Dermis microvascular lymphatic vessel endothelial cell (primary cell): ENCODE data around the gene PPP4R2. TPM values are rescaled to one million over a fixed set of nuclear protein-coding genes. Genes with fewer than 3 reads are reported as not detected.
"Not testable (repeated sequence)": the region's sequence is repeated elsewhere in the genome, so short reads cannot be mapped to it uniquely, and the experiment has no call there.

Source experiments
- DNase-seq, 2 donors: peaks; one replicate each; pipeline versions ENCODE4 v3.0.0 to v3.0.0-alpha.2; 2010; ENCODE audit warnings: low read depth in 2 of 2
- total RNA-seq: library from RNA; depleted of rRNA; stranded (reverse); fragments of >200 nt; gene quantifications from 2 replicates; pipeline ENCODE4 v1.2.1, GENCODE V29; 2014

PPP4R2 gene
- total RNA-seq, 1 donor from 2014 or later, result 43.8 TPM

DNA sequence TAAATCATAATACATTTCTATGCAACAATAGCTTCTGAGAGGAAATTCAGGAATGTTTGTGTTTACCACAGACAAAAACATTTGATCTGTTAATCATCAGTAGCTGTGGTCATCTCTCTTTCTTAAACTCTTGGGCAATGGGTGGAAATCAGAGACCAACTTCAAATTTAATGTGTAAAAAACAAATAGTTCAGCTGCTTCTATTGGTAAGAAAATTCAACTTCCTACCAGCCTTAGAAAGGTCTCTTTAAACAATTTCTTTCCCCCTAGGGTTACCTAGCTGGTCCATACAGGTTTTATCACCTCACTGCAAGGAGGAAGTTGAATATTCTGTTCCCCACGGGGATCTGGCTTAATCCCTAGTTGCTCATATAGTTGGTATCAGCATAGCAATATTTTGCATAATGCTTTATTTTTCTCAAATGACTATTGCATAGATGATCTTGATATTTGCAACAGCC is 20.3 kb upstream of the PPP4R2 start:
- DNase-seq, result no peak

DNA sequence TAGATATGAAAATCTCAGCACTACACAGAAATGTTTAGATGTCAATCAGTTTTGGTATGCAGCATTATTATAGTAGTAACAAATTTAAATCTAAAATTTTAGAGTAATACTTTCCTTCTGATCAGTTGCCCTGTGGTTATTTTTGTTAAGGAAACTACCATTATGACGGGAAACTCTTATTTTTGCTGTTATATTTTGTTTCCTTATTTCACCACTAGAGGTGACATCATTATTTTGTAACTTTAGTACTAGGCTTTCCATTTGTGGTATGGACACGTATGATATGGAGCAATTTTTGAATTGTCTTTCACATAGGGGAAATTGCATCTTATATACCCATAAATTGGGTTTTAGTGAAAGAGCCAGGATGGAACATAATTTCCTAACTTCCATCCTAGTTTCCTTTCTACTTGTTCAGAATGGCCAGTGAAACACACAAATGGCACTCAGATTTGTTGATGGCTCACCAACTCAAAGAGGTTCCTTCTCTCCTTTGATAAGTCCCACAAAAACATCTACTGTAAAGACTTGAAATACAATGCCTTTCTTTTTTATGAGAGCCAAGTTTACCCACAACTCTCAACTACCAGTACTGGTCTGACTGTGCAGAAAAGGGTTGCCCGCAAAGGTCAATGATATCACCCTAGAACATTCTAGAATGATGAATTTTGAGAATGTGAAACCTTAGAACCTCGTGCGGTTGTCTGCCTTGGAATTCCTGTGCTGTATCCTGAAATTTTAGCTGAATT is 19.4 kb upstream of the PPP4R2 start:
- DNase-seq, result no peak

GRCh38 chr3:72982609-72983366 is 13.8 kb upstream of the PPP4R2 start:
- no peak for DNase-seq

DNA sequence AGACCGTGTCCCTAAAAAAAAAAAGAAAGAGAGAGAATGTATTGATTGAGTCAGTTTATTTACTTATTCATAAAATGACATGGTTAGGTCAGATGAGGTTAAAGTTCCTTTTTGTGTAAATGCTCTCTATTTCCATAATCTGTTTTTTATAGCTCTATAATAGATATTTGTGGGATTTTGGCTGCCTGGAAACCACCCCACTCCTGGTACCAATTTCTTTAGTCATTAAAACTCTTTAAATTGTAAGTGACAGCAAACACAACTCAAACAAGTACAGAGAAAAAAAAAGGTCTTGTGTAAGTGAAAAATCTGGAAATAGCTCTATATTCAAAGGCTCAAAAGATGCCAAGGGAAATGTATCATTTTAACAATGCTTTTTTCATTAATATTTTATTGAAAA is 11.0 kb upstream of the PPP4R2 start:
- no peak for DNase-seq

DNA sequence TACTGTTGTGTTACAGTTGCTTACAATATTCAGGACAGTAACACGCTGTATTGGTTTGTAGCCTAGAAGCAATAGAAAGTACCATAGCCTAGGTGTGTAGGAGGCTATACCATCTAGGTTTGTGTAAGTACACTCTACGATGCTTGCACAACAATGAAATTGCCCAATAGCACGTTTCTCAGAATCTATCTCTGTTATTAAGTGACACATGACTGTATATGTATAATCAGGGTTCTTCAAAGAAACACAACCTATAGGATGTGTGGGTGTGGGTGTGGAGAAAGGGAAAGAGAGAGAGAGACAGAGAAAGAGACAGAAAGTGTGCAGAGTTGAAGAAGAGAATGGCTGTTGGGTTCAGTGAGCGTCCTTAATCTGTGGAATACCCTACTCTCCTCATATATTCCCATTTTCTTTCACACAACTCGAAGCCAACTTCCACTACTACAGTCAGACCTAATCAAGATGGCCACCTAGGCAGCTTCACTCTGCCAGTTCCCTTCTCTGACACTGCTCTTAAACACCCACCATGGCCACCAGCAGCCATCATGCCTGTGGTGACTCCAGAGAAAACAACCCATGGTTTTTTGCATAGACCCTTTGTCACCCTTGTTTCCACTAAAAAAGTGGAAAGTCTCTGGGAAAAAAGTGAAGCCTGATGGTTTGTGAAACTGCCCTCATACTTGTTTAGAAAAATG is 5.8 kb upstream of the PPP4R2 start:
- DNase-seq, result no peak

GRCh38 chr3:72991522-72991921 is 5.1 kb upstream of the PPP4R2 start:
- no peak for DNase-seq

DNA sequence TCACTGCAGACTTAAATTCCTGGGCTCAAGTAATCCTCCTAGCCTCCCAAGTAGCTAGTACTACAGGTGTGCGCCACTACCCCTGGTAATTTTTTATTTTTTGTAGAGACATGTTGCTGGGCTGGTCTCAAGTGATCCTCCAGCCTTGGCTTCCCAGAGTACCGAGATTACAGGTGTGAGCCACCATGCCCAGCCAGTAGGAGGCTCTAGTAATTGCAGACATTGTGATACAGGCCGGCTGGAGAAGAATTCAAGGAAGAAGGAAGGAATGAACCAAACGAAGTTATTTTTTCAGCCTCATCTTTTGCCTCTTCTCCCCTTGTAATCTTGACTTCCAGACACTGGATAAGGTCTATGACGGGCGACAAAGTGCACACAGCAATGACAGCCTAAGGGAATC is 3.2 kb upstream of the PPP4R2 start:
- no peak for DNase-seq

DNA sequence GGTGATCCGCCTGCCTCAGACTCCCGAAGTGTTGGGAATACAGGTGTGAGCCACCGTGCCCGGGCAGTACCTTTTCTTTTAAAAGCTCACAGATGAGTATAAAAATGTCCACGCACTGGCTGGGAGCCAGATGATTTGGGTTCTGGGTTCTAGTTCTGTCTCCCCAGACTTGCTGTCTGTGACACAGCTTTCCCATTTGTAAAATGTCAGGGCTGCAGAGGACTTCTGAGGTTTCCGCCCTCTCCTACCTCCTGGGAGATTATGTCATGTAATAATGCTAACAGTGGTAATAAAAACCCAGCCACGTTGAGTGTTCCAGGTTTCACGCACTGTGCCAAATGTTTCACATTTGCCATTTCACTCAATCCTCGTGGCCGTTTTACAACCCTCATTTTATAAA is 1.3 kb upstream of the PPP4R2 start:
- DNase-seq, result no peak

DNA sequence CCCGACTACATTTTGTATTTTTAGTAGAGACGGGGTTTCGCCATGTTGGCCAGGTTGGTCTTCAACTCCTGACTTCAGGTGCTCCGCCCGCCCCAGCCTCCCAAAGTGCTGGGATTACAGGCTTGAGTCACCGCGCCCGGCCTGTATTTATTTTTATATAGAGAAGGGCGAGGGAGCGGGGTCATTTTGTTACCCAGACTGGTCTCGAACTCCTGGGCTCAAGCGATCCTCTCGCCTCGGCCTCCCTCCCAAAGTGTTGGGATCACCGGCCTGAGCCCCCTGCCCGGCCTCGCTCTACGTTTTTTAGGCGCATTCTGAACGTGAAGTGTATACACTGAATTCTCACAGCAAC is 514 bp upstream of the PPP4R2 start:
- DNase-seq, result no peak

- DNase-seq, result peak in 1 of 2 donors; percentile 69
These were observed 880 bp downstream of the PPP4R2 start for GRCh38 chr3:72997421-72997961.

- DNase-seq, result no peak
These were observed 1.9 kb downstream of the PPP4R2 start for GRCh38 chr3:72998466-72998865.

DNA sequence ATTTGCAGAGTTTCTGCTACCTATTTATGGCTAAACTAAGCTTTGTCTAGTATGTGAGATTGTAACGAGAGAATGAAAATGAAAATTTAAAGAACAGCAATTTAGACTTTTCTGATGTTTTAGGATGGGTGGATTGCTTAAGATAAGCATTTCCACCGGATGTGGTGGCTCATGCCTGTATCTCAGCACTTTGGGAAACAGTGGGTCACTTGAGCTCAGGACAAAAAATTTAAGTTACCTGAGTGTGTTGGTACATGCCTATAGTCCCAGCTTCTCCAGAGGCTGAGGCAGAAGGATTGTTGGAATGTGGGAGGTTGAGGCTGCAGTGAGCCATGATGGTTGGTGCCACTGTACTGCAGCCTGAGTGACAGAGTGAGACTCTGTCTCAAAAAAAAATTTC is 3.3 kb downstream of the PPP4R2 start:
- no peak for DNase-seq

DNA sequence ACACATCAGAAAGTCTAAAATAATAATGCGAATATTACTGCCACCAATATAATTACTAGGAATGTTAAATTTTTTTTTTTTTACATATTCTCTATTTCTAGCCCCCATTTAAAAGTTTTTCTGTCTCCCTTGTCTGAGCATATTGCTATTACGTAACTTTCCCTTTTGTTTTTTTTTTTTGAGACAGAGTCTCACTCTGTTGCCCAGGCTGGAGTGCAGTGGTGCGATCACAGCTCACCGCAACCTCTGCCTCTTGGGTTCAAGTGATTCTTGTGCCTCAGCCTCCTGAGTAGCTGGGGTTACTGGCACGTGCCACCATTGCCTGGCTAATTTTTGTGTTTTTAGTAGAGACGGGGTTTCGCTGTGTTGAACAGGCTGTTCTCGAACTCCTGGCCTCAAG is 6.4 kb downstream of the PPP4R2 start:
- not testable (repeated sequence) for DNase-seq

DNA sequence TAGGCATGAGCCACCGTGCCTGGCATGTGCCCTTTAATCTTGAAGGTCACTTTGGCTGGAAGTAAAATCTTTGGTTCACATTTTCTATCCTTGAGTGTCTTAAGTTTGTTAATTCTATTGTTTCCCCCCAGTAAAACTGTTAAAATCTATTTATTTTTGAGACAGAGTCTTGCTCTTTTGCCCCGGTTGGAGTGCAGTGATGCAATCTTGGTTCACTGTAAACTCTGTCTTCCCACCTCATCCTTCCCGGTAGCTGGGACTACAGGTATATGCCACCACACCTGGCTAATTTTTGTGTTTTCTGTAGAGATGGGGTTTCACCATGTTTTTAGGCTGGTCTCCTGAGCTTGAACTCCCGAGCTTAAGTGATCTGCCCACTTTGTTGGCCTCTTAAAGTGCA is 7.7 kb downstream of the PPP4R2 start:
- DNase-seq, result no peak

- DNase-seq, result no peak
These were observed 11.5 kb downstream of the PPP4R2 start for GRCh38 chr3:73007992-73008712.

GRCh38 chr3:73009008-73009407 is 12.4 kb downstream of the PPP4R2 start:
- no peak for DNase-seq

GRCh38 chr3:73009750-73010149 is 13.1 kb downstream of the PPP4R2 start:
- DNase-seq, result no peak

DNA sequence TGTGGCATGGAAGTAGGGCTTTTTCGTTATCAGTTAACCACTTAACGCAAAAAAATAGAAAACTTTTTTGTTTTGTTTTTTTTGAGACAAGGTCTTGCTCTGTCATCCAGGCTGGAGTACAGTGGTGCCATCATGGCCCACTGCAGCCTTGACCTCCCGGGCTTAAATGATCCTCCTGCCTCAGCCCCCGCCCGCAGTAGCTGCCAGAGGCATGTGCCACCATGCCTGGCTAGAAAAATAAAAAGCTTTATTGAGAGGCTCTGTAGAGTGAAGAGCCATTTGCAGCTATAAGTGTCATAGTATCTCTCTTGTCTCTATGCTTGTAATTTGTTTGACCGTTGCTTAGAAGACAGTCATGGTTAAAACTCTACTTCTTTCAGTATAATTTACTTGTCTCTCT is 13.5 kb downstream of the PPP4R2 start:
- no peak for DNase-seq

- DNase-seq, result no peak
These were observed 21.7 kb downstream of the PPP4R2 start for GRCh38 chr3:73018298-73018697.

GRCh38 chr3:73018790-73019441 is 22.3 kb downstream of the PPP4R2 start:
- no peak for DNase-seq

DNA sequence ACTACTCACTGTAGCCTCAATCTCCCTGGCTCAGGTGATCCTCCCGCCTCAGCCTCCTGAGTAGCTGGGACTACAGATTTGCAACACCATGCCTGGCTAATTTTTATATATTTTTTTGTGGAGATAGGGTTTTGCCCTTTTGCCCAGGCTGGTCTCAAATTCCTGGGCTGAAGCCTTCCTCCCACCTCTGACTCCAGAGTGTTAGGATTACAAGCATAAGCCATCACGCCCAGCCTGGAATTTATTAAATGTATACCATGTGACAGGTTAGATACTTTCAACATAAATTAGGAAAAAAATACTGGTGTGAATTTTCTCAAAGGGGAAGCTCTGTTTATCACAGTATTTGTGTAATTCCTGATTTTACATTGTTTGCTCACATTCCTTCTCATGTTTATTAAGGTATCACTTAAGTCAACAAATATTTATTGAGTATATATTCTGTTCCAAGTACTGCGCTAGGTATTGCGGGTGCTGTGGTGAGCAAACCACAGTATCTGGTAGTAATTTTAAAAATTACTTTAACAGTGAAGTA is 24.8 kb downstream of the PPP4R2 start:
- no peak for DNase-seq
